HG02938 (cell line): ENCODE results near the gene ALPG.
"Not testable (repeated sequence)": the region's sequence is repeated elsewhere in the genome, so short reads cannot be mapped to it uniquely, and the experiment has no call there.

Experiments
- ATAC-seq: cut with Tn5 transposase; IDR thresholded peaks from one replicate; pipeline ENCODE4 v1.9.1; 2021; ENCODE audit warnings: mild to moderate bottlenecking, moderate library complexity; ENCODE audit not compliant: unreplicated experiment

ALPG gene

GRCh38 chr2:232406556-232407310, at the start of gene ALPG:
TSS of gene ALPG (plus strand) at chr2:232406844. CDS start at chr2:232406895, 51 bp downstream.
- no peak for ATAC-seq

DNA sequence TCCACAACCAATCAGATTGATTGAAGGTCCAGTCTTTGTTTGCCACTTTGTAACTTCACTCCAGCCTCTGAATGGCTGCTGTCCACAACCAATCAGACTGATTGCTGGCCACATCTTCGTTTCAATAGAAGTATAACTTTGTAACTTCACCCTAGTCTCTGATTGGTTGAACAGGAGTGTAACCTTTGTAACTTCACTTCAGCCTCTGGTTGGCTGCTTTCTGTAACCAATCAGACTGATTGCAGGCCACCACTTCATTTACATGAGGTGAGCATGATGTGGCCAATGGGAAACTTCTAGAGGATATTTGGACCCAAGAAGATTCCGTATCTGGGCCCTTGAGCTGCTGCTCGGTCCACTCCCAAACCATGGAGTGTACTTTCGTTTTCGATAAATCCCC, 45.0 kb upstream of the ALPG start:
- ATAC-seq, result no peak

DNA sequence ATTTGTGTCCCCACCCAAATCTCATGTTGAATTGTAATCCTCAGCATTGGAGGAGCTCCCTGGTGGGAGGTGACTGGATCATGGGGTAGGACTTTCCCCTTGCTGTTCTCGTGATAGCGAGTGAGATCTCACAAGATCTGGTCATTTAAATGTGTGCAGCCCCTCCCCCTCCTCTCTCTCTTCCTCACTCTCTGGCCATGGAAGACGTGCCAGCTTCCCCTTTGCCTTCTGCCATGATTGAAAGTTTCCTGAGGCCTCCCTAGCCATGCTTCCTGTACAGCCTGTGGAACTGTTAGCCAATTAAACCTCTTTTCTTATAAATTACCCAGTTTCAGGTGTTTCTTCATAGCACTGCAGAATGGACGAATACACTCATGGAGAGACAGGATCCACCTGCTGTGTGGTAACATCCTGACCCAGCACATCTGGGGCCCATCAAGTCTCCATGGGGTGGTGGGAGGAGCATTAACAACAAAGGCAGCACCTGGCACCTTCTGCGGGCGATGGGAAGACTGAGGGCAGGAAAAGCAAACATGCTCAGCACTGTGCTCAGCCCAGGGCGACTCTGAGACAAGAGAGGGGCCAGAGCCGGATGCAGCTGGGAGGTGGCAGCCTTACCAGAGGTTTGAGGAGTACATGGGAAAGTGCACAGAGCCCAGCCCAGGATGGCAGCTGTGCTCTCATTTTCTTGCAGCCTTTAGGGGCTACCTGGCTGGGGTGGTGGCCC, 44.3 kb upstream of the ALPG start:
- ATAC-seq, result no peak

DNA sequence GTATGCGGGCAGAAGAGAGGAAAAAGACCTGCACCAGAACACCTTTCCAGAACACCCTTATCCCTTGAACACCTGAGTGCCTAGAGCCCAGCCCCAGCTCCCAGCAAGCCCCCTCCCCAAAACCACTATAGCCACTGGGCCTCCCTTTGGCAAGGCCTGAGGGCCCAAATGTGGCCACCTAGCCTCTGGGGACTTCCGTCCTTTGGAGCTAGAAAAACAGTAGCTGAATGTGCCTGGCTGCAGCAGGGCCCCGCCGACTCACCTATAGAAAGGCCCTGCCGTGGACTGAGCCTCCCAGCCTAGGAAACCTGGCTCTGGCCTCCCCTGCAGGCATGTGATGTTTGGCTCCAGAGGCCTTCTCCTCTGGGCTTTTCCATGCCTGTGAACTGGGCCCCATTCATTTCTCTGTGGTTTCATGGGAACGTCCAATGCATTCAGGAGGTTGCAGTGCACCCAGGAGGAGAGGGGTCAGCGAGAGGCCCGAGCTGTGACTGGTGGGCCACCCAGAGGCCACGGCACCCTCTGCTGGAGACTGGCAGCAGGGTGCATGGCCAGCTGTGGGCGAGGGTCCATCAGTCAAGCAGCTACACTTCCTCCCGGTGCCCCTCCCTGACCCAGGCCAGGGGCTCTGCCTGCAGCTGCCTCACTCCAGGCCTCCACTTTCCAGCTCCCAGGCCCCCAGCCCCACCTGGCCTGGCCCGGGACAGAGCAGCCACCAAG, 43.4 kb upstream of the ALPG start:
- not testable (repeated sequence) for ATAC-seq

DNA sequence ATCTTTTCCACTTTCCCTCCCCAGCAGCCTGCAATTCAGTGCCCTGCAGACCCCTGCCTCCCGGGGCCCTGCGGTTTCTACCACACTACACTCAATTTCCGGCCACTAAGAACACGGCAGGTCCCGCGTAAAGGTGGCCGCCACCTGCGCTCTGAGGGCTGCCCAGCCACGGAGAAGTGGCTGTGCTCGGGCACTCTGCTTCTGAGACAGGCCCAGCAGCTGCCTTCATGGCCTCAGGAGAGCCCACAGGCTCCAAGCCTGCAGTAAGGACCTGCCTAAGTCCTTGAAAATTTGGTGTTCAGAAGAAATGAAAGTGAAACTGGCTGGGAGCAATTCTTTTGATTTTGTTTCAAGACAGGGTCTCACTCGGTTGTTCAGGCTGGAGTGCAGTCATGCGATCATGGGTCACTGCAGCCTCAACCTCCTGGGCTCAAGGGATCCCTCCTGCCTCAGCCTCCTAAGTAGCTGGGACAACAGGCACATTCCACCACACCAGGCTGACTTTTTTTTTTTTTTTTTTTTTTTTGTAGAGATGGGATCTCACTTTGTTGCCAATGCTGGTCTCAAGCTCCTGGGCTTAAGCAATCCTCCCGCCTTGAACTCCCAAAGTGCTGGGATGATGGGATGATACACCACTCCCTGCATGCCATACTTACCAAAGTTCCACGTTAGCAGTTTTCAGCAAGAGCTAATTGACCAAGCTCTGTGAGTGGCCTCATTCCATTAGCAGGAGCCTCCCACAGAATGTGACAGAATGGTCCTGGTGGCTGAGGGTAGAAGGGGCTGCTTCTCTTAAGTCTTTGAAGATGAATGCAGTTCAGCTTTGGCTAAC, 42.6 kb upstream of the ALPG start:
- no peak for ATAC-seq

GRCh38 chr2:232364806-232365594, 41.6 kb upstream of the ALPG start:
- not testable (repeated sequence) for ATAC-seq

GRCh38 chr2:232365621-232366321, 40.9 kb upstream of the ALPG start:
- no peak for ATAC-seq

GRCh38 chr2:232366461-232366860, 40.2 kb upstream of the ALPG start:
- ATAC-seq, result not testable (repeated sequence)

DNA sequence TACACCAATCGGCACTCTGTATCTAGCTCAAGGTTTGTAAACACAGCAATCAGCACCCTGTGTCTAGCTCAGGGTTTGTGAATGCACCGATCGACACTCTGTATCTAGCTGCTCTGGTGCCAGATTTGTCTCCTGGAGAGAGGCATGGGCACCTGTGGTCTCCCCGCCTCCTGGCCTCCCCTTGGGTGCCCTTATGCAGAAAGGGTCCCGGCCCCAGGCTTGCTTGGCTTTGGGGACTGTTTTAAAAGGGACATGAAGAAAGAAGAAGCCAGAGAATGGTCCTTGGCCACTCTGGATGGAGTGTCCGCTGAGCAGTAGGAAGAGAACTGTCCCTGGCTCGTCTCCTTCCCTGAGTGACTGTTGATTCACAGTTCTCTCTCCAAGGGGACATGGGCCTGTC, 39.6 kb upstream of the ALPG start:
- no peak for ATAC-seq

- ATAC-seq, result no peak
Measured at GRCh38 chr2:232367591-232368233, 38.9 kb upstream of the ALPG start.

- no peak for ATAC-seq
Measured at GRCh38 chr2:232368311-232368731, 38.3 kb upstream of the ALPG start.

- ATAC-seq, result no peak
Measured at GRCh38 chr2:232369126-232369951, 37.3 kb upstream of the ALPG start.

DNA sequence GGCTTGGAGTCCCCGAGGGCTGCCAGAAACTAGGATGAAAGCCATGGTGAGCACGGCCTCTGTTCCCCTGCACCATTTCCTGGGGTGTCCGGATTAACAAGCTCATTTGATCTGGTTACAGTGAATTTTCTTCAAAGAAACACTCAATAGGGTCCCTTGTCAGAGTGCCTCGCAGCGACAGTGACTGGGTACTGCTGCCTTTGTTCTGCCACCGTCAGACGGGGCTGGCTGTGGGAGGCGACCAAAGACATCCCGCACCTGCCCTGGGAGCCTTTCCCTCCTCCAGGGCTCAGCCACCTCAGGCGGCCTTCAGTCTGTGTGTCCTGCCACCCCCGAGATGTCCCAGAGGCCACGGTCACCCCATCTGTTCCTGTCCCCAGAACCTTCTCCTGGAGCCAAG, 36.6 kb upstream of the ALPG start:
- not testable (repeated sequence) for ATAC-seq

DNA sequence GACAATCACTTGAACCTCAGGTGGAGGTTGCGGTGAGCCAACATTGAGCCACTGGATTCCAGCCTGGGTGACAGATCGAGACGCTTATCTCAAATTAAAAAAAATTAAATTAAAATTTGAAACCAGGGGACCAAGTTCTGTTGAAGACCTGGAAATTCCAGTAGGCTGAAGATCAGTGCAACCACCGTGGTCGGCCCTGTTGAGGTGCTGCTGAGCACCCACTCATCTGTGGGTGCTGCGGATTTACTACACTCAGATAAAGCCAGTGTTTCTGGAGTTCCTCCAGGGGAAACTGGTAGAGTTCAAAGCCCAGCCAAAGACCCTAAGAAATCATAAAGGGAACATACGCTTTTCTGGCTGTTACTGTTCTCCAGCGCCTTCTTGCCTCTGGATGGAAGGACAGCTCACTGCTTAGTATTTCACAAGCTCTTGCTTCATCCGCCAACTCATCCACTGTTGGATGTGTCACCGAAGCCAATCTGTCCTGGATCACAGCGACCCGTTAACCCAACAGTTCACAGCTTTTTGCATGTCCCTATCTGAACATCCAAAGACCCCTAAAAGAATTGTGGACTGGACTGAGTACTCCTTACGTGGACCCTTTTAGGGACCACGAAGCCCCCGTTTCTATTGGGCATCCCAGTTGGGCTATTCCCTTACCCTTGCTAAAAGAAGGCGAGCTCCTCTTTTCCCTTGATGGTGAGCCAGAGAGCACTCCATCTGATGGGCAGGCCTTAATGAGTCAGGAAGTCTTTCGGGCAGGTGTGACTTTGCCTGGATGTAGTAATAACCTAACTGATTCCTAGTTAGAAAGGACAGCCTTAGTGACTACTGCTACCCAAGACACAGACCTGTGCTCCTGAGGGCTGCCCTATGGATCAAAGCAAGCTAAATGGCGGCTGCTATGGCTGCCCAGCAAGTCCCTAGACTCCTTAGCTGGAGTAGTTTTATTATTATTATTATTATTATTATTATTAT, 34.1 kb upstream of the ALPG start:
- no peak for ATAC-seq

DNA sequence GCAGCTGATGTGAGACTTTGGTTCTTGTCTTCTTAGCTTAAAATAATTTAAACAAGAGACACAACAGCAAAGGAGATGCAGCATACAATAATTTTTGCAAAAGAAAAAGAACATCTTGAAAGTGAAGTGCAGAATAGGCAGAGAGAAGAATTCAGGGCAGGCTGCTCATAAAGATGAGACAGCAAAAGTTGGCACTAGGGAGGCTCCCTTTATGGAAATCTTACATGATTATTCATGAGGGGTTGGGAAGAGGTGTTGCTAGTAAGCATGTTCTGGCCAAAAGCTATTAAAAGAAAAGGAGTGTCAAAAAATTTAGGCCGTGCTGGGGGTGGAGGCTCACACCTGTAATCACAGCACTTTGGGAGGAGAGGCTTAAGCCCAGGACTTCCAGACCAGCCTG, 32.3 kb upstream of the ALPG start:
- ATAC-seq, result no peak

GRCh38 chr2:232375164-232375563, 31.5 kb upstream of the ALPG start:
- ATAC-seq, result no peak

GRCh38 chr2:232376260-232376659, 30.4 kb upstream of the ALPG start:
- no peak for ATAC-seq
